NCI-H1105 treated with DMSO at 0.1 percent for 48 hours (cell line): ENCODE data around the gene LRP11.
"Not testable (repeated sequence)": the region's sequence is repeated elsewhere in the genome, so short reads cannot be mapped to it uniquely, and the experiment has no call there.

Experiments used
- DNase-seq: peaks from one replicate; lab custom pipeline; 2025; lab: John Stamatoyannopoulos, UW

LRP11 gene

GRCh38 chr6:149863698-149864577 is at the start of gene LRP11:
TSS of gene LRP11 (minus strand) at chr6:149864359. CDS start at chr6:149864020, 339 bp downstream.
- peak; percentile 86 for DNase-seq

DNA sequence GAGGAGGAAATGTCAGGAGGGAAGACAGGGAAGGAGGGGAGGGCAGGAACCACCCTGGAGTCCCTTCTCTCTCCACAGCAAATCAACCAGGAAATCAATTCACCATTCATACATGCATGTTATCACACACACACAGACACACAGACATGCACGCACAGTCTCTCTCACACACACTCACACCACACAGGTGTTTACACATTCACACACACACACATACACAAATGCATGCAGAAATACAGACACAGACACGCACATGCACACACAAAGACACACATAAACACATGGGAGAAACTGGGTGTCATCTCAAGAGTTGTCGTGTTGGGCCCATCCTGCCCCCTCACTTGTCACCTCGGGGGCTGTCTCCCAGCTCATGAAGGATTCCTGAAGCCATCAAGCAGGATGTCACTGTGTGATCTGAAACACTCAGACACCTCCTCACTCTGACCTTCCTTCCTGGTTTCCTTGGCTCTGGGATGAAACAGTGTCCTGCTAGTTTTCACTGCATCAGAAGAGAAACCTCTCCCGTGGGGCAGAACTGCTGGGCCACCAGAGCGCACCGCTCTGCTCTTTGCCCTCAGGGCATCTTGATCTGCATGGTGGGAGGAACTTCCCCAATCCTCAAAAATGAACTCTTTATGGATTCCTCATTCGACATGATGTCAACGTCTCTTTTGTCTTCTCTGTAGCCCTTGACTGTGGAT is 49.5 kb upstream of the LRP11 start:
- DNase-seq, result no peak

DNA sequence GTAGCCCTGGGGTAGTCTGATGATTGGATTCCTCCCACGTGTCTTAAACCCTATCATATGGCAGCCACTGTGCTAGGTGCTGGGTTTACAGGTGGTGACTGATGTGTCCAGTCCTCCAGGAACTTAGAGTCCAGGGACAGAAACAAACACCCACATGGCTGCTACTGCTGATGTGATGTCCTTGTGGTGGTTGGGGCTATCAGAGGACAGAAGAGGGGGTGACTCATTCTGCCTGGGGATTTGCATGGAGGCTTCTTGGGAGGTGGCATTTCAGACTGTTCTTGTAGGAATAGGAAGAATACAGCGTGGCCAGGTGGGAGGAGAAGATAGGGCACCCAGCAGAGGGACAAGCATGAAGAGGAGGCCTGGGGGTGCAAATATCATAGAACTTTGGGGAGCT is 48.9 kb upstream of the LRP11 start:
- no peak for DNase-seq

GRCh38 chr6:149912680-149913079 is 48.5 kb upstream of the LRP11 start:
- not testable (repeated sequence) for DNase-seq

GRCh38 chr6:149910721-149911151 is 46.6 kb upstream of the LRP11 start:
- DNase-seq, result no peak

- no peak for DNase-seq
These were observed 45.7 kb upstream of the LRP11 start for GRCh38 chr6:149909701-149910470.

DNA sequence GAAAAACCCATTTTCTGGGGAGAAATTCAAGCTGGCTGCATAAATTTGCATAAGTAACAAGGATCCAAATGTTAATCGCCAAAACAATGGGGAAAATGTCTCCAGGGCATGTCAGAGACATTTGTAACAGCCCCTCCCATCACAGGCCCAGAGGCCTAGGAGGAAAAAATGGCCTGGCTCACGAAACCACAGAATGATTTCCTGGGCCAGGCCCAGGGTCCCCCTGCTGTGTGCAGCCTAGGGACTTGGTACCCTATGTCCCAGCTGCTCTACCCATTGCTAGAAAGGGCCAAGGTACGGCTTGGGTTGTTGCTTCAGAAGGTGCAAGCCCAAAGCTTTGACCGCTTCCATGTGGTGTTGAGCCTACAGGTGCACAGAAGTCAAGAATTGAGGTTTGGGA is 44.3 kb upstream of the LRP11 start:
- DNase-seq, result not testable (repeated sequence)

DNA sequence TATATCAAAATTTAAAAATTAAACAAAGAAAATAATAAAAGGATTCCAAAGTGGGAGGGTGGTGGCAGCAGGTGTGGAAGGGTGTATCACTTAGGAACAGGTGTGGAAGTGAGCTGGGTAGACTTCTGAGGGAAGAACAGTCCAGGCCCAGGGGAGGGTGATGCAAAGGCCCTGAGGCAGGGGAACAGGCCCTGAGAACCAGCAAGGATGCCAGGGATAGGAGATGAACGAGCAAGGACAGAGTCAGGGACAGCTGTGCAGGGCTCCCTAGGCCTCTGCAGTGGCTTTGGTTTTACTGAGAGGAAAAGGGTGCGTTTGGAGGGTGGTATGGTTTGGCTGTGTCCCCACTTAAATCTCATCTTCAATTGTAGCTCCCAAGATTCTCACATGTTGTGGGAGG is 43.2 kb upstream of the LRP11 start:
- no peak for DNase-seq

- DNase-seq, result no peak
These were observed 42.2 kb upstream of the LRP11 start for GRCh38 chr6:149906405-149906804.

DNA sequence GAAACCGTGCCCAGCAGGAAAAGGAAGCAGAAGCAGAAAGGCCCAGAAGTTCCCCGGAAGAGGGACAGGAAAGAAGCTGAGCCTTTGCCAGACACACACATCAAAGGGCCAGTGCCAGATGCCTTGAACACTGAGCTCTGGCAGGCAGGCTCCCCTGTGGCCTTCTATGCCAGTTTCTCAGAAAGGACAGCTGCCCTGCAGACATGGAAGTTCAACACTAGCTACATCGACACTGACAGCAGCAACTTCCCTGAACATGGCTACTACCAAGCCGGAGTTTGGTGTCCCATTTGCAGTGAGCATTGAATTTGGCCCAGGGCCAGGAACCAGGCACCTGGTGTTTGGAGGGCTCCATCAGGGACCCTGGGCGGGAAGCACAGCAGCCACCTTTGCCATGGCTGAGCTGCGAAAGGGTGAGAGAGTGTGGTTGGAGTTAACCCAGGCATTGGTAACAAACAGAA is 41.8 kb upstream of the LRP11 start:
- peak; percentile 30 for DNase-seq

DNA sequence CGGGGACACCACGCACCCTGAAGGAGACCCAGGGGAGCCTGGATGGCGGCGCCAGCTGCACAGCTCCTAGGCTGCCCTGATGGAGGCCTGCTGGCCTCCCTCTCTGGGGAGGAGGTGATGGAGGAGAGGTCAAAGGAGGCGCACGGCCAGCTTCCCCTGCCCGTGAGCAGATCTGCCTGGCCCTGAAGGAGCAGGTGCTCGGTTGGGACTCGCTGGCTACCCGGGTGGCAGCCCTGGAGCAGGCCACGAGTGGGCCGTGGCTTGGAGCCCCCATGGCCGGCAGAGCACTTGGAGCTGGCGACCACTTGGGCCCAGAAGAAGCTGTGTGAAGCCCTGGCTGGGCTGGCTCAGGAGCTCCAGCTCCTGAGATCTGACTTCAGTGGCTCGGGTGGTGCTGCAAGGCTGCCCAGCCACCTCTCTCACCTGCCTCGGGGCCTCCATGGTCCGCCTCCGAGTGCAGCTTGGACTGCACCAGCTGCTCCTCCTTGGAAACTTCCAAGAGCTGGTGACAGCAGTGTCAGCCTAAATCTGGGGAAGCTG is 41.3 kb upstream of the LRP11 start:
- no peak for DNase-seq

- DNase-seq, result no peak
These were observed 40.7 kb upstream of the LRP11 start for GRCh38 chr6:149904661-149905370.

GRCh38 chr6:149903938-149904611 is 39.9 kb upstream of the LRP11 start:
- no peak for DNase-seq

GRCh38 chr6:149901444-149902140 is 37.4 kb upstream of the LRP11 start:
- no peak for DNase-seq

DNA sequence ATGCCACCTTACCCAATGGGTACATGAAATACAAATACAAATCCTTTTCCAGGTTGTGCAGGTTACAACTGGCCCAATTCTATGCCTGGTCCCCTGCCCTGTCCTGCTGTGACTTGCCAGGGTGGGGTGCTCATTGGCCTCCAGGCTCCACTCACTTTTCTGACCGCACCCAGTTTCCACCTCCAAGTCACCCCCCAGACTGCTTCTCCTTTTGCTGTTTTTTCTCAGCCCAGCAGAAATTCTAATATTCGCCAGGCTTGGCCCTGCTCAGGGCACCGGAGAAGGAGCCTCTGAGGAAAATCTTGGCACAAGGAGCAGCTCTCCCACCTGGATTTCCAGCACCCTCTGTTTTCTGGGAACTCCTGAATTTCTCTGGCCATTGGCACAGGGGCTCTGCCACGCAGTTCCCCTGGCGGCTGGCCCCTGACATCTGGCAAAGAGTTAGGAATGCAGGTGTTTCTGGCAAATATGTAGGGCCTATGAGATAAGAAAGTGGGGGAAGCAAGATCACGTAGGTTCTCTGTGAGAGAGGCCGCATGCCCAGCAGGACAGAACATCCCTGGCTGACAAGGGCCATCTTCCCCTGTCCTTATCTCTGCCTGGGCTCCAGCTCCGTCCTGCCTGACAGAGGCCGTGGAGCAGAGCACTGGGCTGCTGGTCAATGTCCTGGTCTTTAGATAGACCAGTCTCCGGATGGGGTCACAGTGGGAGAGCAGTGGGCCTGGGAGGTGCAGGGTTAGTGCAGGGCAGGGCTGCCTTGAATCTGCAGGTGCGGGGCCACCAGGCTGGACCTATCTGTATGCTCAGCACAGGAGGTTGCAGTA is 36.7 kb upstream of the LRP11 start:
- no peak for DNase-seq

GRCh38 chr6:149899926-149900619 is 35.9 kb upstream of the LRP11 start:
- no peak for DNase-seq

DNA sequence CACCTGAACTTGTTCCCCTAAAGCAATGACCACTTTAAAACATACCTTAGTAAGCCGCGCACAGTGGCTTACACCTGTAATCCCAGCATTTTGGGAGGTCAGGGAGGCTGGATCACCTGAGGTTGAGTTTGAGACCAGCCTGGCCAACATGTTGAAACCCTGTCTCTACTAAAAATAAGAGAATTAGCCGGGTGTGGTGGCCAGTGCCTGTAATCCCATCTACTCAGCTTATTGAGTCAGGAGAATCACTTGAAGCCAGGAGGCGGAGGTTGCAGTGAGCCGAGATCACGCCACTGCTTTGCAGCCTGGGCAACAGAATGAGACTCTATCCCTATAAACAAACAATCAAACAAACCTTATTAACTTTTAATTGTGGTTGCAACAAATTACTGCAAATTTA is 35.3 kb upstream of the LRP11 start:
- DNase-seq, result no peak

GRCh38 chr6:149898966-149899365 is 34.8 kb upstream of the LRP11 start:
- no peak for DNase-seq
